ENCODE results near the gene CLIC3. TPM values are rescaled to one million over a fixed set of nuclear protein-coding genes. Genes with fewer than 3 reads are reported as not detected.
A peak's percentile ranks its signal among the peaks of the same experiment; 100 is the strongest.

Gene CLIC3
- total RNA-seq, 1 donor from 2014 or later = not detected

DNA sequence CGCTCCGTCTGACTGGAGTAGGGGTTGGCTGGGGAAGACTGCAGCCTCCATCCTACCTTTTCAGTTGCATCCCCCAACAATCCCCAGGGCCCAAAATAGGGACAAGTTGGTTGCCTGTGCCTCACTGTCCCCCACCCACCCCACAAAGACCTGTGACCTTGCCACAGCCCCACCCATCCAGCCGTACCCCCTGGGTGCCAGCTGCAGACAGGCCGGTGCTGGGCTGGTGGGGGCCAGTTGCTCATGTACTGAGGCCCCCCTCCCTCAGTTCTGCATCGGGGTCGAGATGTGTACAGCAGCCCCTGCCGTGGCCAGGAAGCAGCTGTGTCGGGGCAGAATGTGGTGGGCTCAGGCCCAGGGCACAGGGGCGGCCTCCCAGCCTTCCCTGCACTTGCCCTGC lies 13.2 kb downstream of the CLIC3 start:
- no peak overlapping the region for H3K27ac ChIP-seq
- no peak overlapping the region for H3K27ac Mint-ChIP-seq
- no peaks in the 10 kb centered on the region for H3K79me2 ChIP-seq (ENCODE audit: low read depth)
- no peaks in the 10 kb centered on the region for H3K36me3 ChIP-seq
- no peaks in the 10 kb centered on the region for H3K9me3 Mint-ChIP-seq
- H3K36me3 Mint-ChIP-seq = no peaks in the 10 kb centered on the region
- no peaks in the 10 kb centered on the region for H3K9me3 ChIP-seq (ENCODE audit: low read depth)
- H3K27me3 ChIP-seq = peaks cover 30% of the 10 kb centered on the region
- H4K20me1 ChIP-seq (ENCODE audit: low read depth) = no peaks in the 10 kb centered on the region
- no peak overlapping the region for H3K4me3 Mint-ChIP-seq
- TF ChIP-seq EZH2 (IDR thresholded peaks at IDR 0.05) (no peak), EZH2phosphoT487 (IDR thresholded peaks at IDR 0.05) (no peak)
- TF ChIP-seq, protein P1, sequence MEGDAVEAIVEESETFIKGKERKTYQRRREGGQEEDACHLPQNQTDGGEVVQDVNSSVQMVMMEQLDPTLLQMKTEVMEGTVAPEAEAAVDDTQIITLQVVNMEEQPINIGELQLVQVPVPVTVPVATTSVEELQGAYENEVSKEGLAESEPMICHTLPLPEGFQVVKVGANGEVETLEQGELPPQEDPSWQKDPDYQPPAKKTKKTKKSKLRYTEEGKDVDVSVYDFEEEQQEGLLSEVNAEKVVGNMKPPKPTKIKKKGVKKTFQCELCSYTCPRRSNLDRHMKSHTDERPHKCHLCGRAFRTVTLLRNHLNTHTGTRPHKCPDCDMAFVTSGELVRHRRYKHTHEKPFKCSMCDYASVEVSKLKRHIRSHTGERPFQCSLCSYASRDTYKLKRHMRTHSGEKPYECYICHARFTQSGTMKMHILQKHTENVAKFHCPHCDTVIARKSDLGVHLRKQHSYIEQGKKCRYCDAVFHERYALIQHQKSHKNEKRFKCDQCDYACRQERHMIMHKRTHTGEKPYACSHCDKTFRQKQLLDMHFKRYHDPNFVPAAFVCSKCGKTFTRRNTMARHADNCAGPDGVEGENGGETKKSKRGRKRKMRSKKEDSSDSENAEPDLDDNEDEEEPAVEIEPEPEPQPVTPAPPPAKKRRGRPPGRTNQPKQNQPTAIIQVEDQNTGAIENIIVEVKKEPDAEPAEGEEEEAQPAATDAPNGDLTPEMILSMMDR (IDR thresholded peaks at IDR 0.05) = no peak
- peaks cover 5% of the 10 kb centered on the region for H3K27me3 Mint-ChIP-seq (ENCODE audit: insufficient read depth, low read depth)
- H3K9ac ChIP-seq = no peak overlapping the region
- DNase-seq (ENCODE audit: low spot score) = no peak
- peaks cover 12% of the 10 kb centered on the region for H3K4me1 Mint-ChIP-seq
- peaks cover 9% of the 10 kb centered on the region for H3K4me1 ChIP-seq
- H3K4me2 ChIP-seq = no peak overlapping the region
- no peak overlapping the region for H3K4me3 ChIP-seq
- H2AFZ ChIP-seq (replicated peaks) = no peak overlapping the region
- H3F3A ChIP-seq (ENCODE audit: low read depth) = peaks cover 11% of the 10 kb centered on the region

DNA sequence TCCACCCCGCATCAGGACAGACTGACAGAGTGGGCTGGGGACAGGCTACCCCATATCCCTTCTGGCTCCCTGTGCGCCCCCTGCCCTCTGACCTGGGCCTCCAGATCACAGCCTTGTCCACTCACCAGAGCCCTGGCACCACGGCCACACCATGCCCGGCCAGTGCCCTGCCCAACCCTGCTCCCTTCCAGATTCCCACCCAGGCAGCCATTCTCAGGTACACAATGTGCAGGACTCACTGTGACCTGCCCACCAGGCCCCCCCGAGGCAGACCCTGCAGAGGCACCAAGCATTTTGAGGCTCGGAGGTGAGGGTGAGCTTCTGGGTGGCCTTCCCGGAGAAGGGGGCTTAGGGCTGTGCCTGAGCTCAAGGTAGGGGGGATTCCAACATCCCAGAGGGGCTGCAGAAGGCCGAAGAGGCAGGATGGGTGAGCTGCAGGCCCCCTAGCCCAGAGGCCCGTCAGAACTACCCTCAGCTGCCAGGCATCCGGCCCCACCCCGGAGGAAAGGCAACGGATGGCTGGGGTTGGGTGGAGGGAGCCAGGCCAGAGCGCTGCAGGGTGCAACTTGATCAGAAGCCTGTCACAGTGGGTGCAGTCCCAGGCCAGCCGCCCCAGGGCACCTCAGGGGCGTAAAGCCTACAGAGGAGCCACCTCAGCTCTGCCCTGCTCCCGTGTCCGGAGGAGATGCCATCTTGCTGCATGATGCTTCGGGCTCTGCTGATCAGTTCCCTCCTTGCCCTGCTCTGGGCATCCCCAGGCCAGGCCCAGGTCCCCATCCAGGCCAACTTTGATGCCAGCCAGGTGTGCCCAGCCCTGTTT lies 13.9 kb downstream of the CLIC3 start, which contains the start of gene LCNL1:
Gene LCNL1, plus strand, starts transcription at position 762 of the 820 bp plus-strand sequence. CDS start 594 bp downstream, outside the sequence.
- Histone ChIP-seq H3K9me3 (ENCODE audit: low read depth) (no peaks in the 10 kb centered on the region), H3K27ac (no peak within 1 kb of the TSS), H3K4me2 (no peak within 1 kb of the TSS), H3K79me2 (ENCODE audit: low read depth) (no peaks in the 10 kb centered on the region), H3K36me3 (no peaks in the 10 kb centered on the region), H2AFZ (replicated peaks) (no peak within 1 kb of the TSS), H3K4me3 (no peak within 1 kb of the TSS), H3K27me3 (peaks cover 37% of the 10 kb centered on the region), H3K4me1 (peaks cover 13% of the 10 kb centered on the region), H3K9ac (no peak within 1 kb of the TSS), H4K20me1 (ENCODE audit: low read depth) (no peaks in the 10 kb centered on the region), H3F3A (ENCODE audit: low read depth) (peaks cover 11% of the 10 kb centered on the region)
- H3K9me3 Mint-ChIP-seq = no peaks in the 10 kb centered on the region
- H3K27ac Mint-ChIP-seq = peak within 1 kb of the TSS; percentile 8
- peak within 1 kb of the TSS; percentile 1 for H3K4me3 Mint-ChIP-seq
- DNase-seq (ENCODE audit: low spot score) = no peak
- H3K4me1 Mint-ChIP-seq = peaks cover 12% of the 10 kb centered on the region
- TF ChIP-seq EZH2 (IDR thresholded peaks at IDR 0.05) (no peak), EZH2phosphoT487 (IDR thresholded peaks at IDR 0.05) (no peak)
- TF ChIP-seq, protein P1 (IDR thresholded peaks at IDR 0.05) = no peak
- H3K36me3 Mint-ChIP-seq = no peaks in the 10 kb centered on the region
- peaks cover 5% of the 10 kb centered on the region for H3K27me3 Mint-ChIP-seq (ENCODE audit: insufficient read depth, low read depth)

DNA sequence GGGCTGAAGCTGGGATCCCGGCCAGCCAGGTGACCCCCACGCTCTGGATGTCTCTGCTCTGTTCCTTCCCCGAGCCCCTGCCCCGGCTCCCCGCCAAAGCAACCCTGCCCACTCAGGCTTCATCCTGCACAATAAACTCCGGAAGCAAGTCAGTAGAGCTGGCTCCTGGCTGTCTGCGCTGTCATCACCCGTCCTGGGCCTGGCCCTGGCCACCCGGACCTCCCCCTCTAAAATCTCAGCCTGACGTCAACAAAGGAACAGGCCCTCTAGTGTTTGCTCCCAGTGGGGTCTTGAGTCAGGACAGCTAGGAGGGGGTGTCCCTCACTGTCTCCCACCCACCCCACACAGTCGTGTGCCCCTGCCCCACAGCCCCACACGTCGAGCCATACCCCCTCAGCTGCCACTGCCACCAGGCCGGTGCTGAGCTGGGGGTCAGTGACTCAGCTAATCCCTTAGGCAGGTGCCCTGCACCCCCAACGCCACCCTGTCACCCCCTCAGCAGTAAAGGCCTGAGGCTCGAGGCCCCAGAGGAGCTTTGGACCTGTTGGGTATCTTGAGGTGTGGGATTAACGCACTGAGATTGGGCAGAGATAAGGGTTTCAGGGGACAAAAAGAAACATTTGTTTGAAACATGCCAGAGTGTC lies 14.7 kb downstream of the CLIC3 start:
- Histone ChIP-seq H3K27ac (no peak overlapping the region), H3K4me1 (peaks cover 16% of the 10 kb centered on the region), H3K79me2 (ENCODE audit: low read depth) (no peaks in the 10 kb centered on the region), H3K4me2 (no peak overlapping the region), H3K9me3 (ENCODE audit: low read depth) (no peaks in the 10 kb centered on the region), H3F3A (ENCODE audit: low read depth) (peaks cover 11% of the 10 kb centered on the region), H4K20me1 (ENCODE audit: low read depth) (no peaks in the 10 kb centered on the region), H3K27me3 (peaks cover 44% of the 10 kb centered on the region), H2AFZ (replicated peaks) (no peak overlapping the region), H3K36me3 (no peaks in the 10 kb centered on the region), H3K9ac (no peak overlapping the region), H3K4me3 (no peak overlapping the region)
- Mint-ChIP-seq H3K27me3 (ENCODE audit: insufficient read depth, low read depth) (peaks cover 2% of the 10 kb centered on the region), H3K4me3 (no peak overlapping the region), H3K27ac (no peak overlapping the region), H3K4me1 (peaks cover 12% of the 10 kb centered on the region), H3K9me3 (no peaks in the 10 kb centered on the region), H3K36me3 (no peaks in the 10 kb centered on the region)
- TF ChIP-seq EZH2phosphoT487 (IDR thresholded peaks at IDR 0.05) (no peak), EZH2 (IDR thresholded peaks at IDR 0.05) (no peak)
- TF ChIP-seq, protein P1 (IDR thresholded peaks at IDR 0.05) = no peak
- DNase-seq (ENCODE audit: low spot score) = no peak
